AG08396 (cell line): ENCODE measurements around the gene EI24.

Source experiments
- DNase-seq: peaks from one replicate; pipeline ENCODE4 v3.0.0; 2012; ENCODE audit warnings: low spot score, mixed read lengths

Gene EI24

GRCh38 chr11:125627236-125627910 is 58.1 kb downstream of the EI24 start:
- DNase-seq, result no peak
